ENCODE measurements around the gene RAD51.

GRCh38 chr15:40769274-40770146, 74.5 kb downstream of the RAD51 start, which contains the start of gene C15orf62:
- TF ChIP-seq CTCF (IDR thresholded peaks at IDR 0.05) (no peak), EZH2 (IDR thresholded peaks at IDR 0.05) (no peak)

Data from neural progenitor cell (in vitro differentiated cells).